Heart left ventricle (tissue), 13 donors: Measurements from ENCODE around the gene G0S2.

ENCODE experiments used
- POLR2A ChIP-seq, 2 donors: fragments of 450-650 bp; IDR thresholded peaks; one replicate each; pipeline ENCODE4 v1.6.1; 2017; ENCODE audit warnings: antibody characterized with exemption in 2 of 2, mild to moderate bottlenecking in 2 of 2, moderate library complexity in 2 of 2
- TF ChIP-seq, protein P1 (sequence below), 12 donors: fragments of 200-600 bp; sonication (generic) in 4 of 12; IDR thresholded peaks; one replicate each; pipeline versions ENCODE4 v1.5.0 to v1.8.0; 2018 to 2022; ENCODE audit warnings: antibody characterized with exemption in 12 of 12, mild to moderate bottlenecking in 5 of 12
- donor health status: ischemic (EF 13 %, LVEDD 7.1; RV severe dilation, severe dysfunction).
- donor health status: DM: no; HTN: yes; CAD: no.
- donor health status: DM: no; HTN: no; CAD: no.
- donor health status: ischemic (EF 25% LVEDD 6.9; RV normal size, moderate dysfunction).
- donor health status: ischemic (EF 25% LVEDD 5.7; RV mildly dilated, moderate dysfunction).
- donor health status: ischemic (EF 35%, LVEDD 5.7; RV mildly dilated, moderate dysfunction).
- donor health status: nonischemic (EF 11% LVEDD 7.7; RV severe dilation, severe dysfunction).
- donor health status: DM: yes; HTN: yes; CAD: no.
- donor health status: PGD.
- donor health status: ischemic (EF 29% LVEDD 5.4; RV normal size, mild dysfunction).
- donor health status: nonischemic (EF 23%, LVEDD 6.1; RV moderate dilation, normal function).

DNA sequence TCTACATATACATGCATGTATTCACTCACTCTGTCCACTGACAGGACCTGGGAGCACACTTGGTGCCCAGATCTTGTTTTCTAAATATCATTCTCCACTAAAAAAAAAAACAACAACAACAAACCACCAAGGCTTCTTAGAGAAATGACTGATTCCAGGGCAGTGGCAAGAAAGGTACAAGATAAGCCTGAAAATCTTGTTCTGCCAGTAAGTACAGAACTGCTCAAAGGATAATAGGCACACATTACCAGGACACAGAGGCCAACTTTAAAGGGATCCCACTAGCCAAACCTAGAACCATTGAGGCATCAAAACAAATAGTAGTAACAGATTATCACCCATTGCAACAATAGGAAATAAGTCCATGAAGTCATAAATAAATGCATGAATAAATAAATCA is 40.1 kb downstream of the G0S2 start:
- TF ChIP-seq POLR2A (IDR thresholded peaks at IDR 0.05), result no peak
- TF ChIP-seq, protein P1, sequence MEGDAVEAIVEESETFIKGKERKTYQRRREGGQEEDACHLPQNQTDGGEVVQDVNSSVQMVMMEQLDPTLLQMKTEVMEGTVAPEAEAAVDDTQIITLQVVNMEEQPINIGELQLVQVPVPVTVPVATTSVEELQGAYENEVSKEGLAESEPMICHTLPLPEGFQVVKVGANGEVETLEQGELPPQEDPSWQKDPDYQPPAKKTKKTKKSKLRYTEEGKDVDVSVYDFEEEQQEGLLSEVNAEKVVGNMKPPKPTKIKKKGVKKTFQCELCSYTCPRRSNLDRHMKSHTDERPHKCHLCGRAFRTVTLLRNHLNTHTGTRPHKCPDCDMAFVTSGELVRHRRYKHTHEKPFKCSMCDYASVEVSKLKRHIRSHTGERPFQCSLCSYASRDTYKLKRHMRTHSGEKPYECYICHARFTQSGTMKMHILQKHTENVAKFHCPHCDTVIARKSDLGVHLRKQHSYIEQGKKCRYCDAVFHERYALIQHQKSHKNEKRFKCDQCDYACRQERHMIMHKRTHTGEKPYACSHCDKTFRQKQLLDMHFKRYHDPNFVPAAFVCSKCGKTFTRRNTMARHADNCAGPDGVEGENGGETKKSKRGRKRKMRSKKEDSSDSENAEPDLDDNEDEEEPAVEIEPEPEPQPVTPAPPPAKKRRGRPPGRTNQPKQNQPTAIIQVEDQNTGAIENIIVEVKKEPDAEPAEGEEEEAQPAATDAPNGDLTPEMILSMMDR (IDR thresholded peaks at IDR 0.05), result no peak
